Measurements from ENCODE around the gene GPRIN2.
"Not testable (repeated sequence)": the region's sequence is repeated elsewhere in the genome, so short reads cannot be mapped to it uniquely, and the experiment has no call there.

GPRIN2 gene

GRCh38 chr10:46581997-46582396 lies 25.5 kb upstream of the GPRIN2 start:
- not testable (repeated sequence) for DNase-seq (ENCODE audit: low read depth in 1 of 2, low spot score in 1 of 2); H3K27ac ChIP-seq (replicated peaks); H3K27me3 ChIP-seq (ENCODE audit: insufficient read depth, poor library complexity, severe bottlenecking); H3K4me3 ChIP-seq (replicated peaks; ENCODE audit: insufficient read depth, low read length)

- not testable (repeated sequence) for H3K27me3 ChIP-seq (ENCODE audit: insufficient read depth, poor library complexity, severe bottlenecking); H3K27ac ChIP-seq (replicated peaks); H3K4me3 ChIP-seq (replicated peaks; ENCODE audit: insufficient read depth, low read length); DNase-seq (ENCODE audit: low read depth in 1 of 2, low spot score in 1 of 2)
Observed at GRCh38 chr10:46579378-46579777, 22.9 kb upstream of the GPRIN2 start.

GRCh38 chr10:46578474-46579178 lies 22.2 kb upstream of the GPRIN2 start, which contains the start of gene SYT15:
SYT15 (plus strand) TSS chr10:46579128; CDS start chr10:46579169, 41 bp downstream.
- not testable (repeated sequence) for H3K27me3 ChIP-seq (ENCODE audit: insufficient read depth, poor library complexity, severe bottlenecking); H3K27ac ChIP-seq (replicated peaks); DNase-seq (ENCODE audit: low read depth in 1 of 2, low spot score in 1 of 2); H3K4me3 ChIP-seq (replicated peaks; ENCODE audit: insufficient read depth, low read length)

- H3K27me3 ChIP-seq (ENCODE audit: insufficient read depth, poor library complexity, severe bottlenecking); H3K4me3 ChIP-seq (replicated peaks; ENCODE audit: insufficient read depth, low read length); DNase-seq (ENCODE audit: low read depth in 1 of 2, low spot score in 1 of 2); H3K27ac ChIP-seq (replicated peaks): not testable (repeated sequence)
Observed at GRCh38 chr10:46577624-46578473, 21.4 kb upstream of the GPRIN2 start.

- not testable (repeated sequence) for H3K27me3 ChIP-seq (ENCODE audit: insufficient read depth, poor library complexity, severe bottlenecking); H3K27ac ChIP-seq (replicated peaks); H3K4me3 ChIP-seq (replicated peaks; ENCODE audit: insufficient read depth, low read length); DNase-seq (ENCODE audit: low read depth in 1 of 2, low spot score in 1 of 2)
Observed at GRCh38 chr10:46573884-46574283, 17.4 kb upstream of the GPRIN2 start.

GRCh38 chr10:46573314-46573713 lies 16.9 kb upstream of the GPRIN2 start:
- H3K27ac ChIP-seq (replicated peaks); H3K27me3 ChIP-seq (ENCODE audit: insufficient read depth, poor library complexity, severe bottlenecking); DNase-seq (ENCODE audit: low read depth in 1 of 2, low spot score in 1 of 2); H3K4me3 ChIP-seq (replicated peaks; ENCODE audit: insufficient read depth, low read length): not testable (repeated sequence)

GRCh38 chr10:46572765-46573164 lies 16.3 kb upstream of the GPRIN2 start:
- not testable (repeated sequence) for H3K4me3 ChIP-seq (replicated peaks; ENCODE audit: insufficient read depth, low read length); H3K27me3 ChIP-seq (ENCODE audit: insufficient read depth, poor library complexity, severe bottlenecking); H3K27ac ChIP-seq (replicated peaks); DNase-seq (ENCODE audit: low read depth in 1 of 2, low spot score in 1 of 2)

GRCh38 chr10:46570655-46571054 lies 14.2 kb upstream of the GPRIN2 start:
- H3K27me3 ChIP-seq (ENCODE audit: insufficient read depth, poor library complexity, severe bottlenecking), result not testable (repeated sequence)

GRCh38 chr10:46567151-46567550 lies 10.7 kb upstream of the GPRIN2 start:
- not testable (repeated sequence) for H3K27me3 ChIP-seq (ENCODE audit: insufficient read depth, poor library complexity, severe bottlenecking); DNase-seq (ENCODE audit: low read depth in 1 of 2, low spot score in 1 of 2)

More at GRCh38 chr10:46570655-46571054, 14.2 kb upstream of the GPRIN2 start:
- H3K27ac ChIP-seq (replicated peaks); H3K4me3 ChIP-seq (replicated peaks; ENCODE audit: insufficient read depth, low read length); DNase-seq (ENCODE audit: low read depth in 1 of 2, low spot score in 1 of 2): not testable (repeated sequence)

GRCh38 chr10:46565591-46566332 lies 9.3 kb upstream of the GPRIN2 start:
- DNase-seq (ENCODE audit: low read depth in 1 of 2, low spot score in 1 of 2), result peak in 1 of 2 experiments; percentile 69

More at GRCh38 chr10:46567151-46567550, 10.7 kb upstream of the GPRIN2 start:
- not testable (repeated sequence) for H3K27ac ChIP-seq (replicated peaks); H3K4me3 ChIP-seq (replicated peaks; ENCODE audit: insufficient read depth, low read length)

More at GRCh38 chr10:46565591-46566332, 9.3 kb upstream of the GPRIN2 start:
- peak; percentile 53 for TF ChIP-seq CTCF (IDR thresholded peaks at IDR 0.05; ENCODE audit: insufficient read depth, low read length)
- not testable (repeated sequence) for H3K27me3 ChIP-seq (ENCODE audit: insufficient read depth, poor library complexity, severe bottlenecking); H3K4me3 ChIP-seq (replicated peaks; ENCODE audit: insufficient read depth, low read length); H3K27ac ChIP-seq (replicated peaks)

Measured in HL-60 (cell line).